ENCODE measurements around the gene PUSL1.
"Not testable (repeated sequence)": the region's sequence is repeated elsewhere in the genome, so short reads cannot be mapped to it uniquely, and the experiment has no call there.

Gene PUSL1

DNA sequence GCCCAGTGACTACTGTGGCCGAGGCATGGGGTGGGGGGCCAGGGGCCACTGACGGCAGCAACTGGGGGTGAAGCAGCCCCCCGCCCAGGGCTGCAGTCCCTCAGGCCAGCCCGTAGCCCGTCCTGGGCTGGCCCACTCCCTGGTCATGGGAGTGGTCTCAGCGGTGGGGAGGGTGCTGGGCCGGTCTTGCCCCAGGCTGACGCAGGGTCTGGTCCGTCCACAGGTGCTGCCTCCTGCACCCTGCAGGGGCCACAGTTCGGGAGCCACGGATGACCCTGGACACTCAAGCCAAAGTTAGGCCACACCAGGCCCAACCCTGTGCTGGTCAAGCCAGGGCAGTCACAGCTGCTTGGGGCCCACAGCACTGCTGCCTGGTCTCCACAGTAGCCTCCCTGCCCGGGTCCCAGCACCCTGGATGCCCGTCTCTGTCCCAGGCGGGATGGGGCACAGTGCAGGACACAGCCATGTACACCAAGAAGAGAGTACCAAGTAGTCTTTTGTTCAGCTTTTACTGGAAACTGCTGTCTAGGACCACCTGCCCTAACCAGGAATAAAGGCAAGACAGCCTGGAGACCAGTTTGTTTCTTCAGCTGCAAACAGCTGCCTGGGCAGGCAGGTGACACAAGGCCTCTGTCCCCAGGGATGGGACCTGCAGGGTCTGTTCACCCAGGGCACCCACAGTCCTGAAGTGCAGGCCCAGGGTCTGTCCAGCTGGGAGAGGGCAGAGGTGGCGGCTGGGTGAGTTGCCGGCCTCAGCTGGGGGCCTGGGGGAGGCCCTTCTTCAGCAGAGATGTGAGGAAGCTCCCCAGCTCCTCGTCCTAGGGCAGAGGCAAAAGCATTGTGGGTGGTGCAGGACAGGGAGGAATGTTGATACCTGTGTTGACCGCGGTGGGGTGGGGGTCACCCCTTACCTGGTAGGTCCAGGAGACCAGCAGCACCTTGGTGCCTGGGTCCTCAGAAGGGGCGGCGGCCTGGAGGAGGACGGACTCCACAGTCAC lies 3.0 kb downstream of the PUSL1 start:
- no peak for DNase-seq

DNA sequence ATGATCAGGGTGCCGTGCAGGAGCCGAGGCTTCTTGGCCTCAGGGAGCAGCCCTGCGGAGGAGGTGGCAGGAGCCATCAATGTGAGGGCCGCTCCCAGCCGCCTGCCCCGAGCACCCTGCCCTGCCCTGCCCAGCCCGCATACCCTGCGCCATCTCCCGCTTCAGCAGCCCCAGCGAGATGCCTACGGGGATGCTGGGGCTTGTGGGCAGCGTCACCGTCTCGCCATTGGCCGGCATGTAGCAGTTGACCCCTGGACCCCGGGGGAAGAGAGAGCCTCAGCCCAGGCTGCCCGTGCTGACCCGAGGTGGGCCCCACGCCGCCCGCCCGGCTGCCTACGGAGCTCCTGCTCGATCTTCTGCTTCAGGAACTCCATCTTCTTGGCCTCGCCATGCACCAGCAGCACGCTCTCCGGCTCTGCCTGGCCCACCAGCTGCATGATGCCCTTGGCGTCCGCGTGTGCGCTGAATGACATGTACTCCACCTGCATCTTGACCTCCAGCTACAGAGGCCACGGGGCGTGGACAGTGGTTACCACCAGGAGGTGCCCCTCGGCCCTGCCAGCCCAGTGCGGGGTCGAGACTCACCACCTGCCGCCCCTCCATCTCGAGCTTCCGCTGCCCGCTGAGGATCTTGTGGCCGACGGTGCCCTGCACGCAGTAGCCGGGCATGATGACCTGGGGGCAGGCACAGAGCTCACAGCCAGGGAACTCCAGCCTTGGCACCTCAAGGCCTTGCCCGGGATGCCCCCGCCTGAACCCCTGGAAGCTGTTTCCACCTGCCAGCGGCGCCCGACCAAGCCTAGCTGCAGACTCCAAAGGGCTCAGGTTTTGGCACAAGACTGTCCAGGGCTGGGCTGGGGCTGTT lies 4.3 kb downstream of the PUSL1 start:
- DNase-seq = no peak

DNA sequence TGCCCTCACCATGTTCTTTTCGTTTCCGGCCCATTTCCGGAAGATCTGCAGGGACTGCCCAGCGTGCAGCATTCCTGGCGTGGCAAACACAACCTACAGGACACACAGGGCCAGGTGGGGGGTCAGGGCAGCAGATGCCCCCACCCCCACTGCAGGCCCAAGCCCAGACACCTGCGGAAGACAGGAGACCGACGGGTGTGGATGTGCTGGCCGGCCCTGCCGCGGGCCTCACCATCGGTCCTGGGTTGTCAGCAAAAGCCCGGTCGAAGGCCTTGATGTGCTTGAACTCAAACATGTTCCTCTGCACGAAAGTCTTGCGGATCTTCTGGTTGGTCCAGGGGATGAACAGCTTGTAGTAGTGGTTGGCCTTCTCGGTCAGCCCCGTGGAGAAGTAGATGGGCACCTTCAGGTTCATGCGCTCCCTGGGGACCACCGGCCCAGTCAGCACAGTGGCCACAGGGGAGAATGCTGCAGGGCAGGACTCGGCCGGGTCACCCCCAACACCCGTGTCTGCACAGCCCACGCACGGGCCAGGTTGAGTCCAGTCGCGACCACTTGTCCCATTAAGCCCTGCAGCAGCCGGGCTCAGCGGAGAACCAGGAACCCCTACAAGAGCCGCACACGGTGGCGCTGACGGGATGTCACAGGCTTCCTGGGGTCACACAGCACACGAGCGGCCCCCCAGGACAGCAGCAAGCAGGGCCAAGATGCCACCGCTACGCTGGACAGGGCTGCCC lies 5.3 kb downstream of the PUSL1 start:
- DNase-seq = no peak

DNA sequence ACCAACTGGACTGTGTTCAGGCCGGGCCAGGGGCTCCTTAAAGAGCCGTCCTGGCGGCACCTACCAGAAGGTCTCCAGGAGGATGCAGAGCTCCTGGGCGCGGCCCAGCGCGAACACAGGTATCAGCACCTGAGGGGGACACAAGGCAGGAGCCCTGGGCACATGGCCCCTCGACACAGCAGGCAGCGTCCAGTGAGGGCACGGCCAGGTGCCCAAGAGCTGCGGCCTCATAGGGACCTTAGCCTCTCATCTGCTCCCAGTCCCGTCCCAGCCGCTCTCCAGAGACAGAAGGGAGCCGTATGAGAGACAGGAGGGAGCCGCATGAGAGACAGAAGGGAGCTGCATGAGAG lies 5.8 kb downstream of the PUSL1 start:
- no peak for DNase-seq

DNA sequence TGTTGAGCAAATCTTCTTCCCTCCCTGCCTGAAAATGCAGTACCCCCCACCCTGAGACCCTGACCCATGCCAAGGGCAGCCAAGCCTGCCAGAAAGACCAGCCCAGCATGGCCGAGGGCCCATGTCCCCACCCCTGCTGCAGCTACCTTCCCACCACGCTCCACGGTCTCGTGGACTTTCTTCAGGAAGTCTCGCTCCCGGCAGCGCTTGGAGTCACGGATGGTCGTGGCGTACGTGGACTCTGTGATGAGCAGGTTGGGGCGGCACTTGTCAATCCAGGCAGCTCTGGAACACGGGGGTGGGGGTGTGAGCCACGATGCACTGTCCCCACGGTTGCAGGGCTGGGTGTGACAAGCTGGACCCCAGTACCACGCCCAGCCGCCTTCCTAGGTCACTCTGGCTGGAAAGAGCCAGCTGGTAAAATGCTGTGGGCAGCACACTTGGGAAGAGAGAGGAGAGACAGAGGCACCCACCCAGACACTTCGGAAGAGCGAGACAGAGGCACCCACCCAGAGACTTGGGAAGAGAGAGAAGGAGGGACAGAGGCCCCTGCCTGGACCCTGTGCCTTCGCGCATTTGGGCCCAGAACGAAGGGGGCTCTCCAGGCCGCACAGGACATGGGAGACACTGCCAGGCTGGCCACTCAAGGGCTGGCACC lies 6.4 kb downstream of the PUSL1 start:
- no peak for DNase-seq

DNA sequence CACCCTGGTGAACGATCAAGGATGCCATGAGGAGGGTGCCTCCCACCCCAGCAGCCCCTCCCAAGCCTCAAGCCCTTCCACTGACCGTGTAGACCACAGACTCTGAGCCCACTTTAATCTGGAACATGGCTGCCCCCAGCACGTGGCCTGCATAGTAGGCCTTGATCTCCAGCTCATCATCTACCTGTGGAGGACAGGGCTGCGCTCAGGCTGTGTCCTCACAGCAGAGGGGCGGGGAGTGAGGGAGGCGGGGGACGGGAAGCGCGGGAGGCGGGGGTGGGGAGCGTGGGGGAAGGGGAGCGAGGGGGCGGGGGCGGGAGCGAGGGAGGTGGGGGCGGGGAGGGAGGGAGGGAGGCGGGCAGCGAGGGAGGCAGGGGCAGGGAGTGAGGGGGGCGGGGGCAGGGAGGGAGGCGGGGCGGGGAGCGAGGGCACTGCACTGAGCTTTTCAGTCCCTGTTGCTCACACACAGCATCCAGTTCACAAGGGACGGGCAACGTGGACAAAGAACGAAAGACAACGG lies 7.1 kb downstream of the PUSL1 start:
- no peak for DNase-seq

DNA sequence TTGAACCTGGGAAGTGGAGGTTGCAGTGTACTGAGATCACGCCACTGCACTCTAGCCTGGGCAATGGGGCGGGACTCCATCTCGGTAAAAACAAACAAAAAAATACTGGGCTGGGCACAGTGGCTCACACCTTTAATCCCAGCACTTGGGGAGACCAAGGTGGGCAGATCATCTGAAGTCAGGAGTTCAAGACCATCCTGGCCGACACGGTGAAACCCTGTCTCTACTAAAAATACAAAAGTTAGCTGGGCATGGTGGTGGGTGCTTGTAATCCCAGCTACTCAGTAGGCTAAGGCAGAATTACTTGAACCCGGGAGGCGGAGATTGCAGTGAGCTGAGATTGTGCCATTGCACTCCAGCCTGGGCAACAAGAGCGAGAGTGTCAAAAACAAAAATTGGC lies 7.8 kb downstream of the PUSL1 start:
- DNase-seq = not testable (repeated sequence)

DNA sequence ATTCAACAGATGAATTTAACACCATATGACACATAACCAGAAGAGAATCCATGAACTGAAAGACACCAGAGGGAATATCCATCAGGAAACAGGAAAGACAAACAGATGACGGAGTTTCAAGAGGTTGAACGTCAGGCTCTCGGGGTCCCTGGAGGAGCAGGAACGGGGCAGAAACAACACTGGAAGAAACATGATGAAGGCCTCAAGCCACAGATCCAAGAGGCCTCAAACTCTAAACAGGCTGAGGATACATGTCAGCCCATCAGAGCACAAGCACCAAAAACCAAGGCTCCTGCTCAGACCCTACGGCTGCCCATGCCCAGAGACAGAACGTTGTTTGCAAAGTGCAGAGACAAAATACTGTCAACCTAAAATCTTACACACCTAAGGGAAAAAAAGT lies 9.0 kb downstream of the PUSL1 start:
- no peak for DNase-seq

DNA sequence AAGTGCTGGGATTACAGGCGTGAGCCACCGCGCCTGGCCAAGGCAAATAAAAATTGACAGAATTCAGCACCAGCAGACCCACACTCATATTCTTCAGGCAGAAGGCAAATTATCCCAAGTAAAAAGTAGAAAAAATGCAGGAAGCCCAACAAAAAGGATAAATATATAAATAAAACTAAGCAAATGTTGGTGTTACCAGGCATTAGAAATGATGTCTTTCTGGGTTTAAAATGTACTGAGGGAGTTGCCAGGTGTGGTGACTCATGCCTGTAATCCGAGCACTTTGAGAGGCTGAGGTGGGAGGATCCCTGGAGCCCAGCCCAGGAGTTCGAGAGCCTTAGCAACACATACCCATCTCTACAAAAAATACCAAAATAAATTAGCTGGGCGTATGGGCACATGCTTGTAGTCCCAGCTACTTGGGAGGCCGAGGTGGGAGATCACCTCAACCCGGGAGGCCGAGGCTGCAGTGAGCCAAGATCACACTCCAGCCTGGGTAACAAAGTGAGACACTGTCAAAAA lies 9.8 kb downstream of the PUSL1 start:
- DNase-seq = no peak

DNA sequence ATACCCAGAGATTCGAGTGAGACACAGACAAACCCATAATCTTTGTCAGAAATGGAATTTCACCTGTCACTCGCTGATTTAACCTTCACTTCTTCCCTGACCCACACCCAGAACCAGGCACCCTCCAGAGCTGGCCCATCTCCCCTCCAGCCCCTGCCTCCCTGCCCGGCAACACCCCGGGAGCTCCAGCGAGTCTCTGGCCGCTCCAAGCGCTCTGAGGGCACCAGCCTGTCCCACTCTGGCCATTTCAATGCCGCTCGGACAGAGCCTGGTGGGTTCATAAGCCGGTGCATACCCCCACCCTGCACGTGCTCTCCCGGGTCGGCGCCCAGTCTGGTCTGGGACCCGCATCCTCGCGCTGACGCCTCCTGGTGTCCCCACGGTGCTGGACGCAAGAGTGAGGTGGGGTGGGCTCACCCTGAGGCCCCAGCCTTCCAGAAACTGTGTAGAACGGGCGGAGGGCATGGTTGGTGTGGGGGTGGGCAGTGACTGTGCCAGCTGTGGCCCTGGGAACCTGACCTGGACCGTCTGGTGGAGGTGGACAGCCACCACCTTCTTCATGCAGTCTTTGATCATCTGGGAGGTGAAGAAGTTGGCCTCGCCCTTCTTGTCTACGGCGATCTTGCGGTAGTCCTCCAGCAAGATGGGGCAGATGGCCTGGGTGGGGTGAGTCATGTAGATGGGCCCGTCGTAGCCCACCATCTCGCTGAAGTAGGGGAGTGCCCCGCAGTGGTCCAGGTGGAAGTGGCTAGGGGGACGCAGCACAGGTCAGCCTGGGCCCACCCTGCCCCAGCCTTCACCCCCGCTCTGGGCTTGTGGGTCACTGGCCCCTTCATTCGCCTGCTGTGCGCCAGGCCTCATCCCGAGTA lies 10.6 kb downstream of the PUSL1 start:
- no peak for DNase-seq

DNA sequence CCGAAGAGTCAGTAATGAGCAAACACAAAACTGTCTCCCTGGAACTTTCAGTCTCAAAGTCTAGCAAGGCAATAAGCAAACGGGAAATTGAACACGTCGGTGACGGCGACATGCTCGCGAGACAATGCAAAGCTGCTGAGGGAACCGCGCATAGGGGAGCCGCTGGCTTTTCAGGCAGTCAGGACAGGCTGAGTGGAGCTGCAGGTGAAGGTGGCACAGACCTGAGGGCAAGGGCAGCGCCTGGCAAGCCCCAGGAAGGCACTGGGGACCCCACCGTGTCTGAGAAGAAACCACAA lies 11.2 kb downstream of the PUSL1 start:
- no peak for DNase-seq

DNA sequence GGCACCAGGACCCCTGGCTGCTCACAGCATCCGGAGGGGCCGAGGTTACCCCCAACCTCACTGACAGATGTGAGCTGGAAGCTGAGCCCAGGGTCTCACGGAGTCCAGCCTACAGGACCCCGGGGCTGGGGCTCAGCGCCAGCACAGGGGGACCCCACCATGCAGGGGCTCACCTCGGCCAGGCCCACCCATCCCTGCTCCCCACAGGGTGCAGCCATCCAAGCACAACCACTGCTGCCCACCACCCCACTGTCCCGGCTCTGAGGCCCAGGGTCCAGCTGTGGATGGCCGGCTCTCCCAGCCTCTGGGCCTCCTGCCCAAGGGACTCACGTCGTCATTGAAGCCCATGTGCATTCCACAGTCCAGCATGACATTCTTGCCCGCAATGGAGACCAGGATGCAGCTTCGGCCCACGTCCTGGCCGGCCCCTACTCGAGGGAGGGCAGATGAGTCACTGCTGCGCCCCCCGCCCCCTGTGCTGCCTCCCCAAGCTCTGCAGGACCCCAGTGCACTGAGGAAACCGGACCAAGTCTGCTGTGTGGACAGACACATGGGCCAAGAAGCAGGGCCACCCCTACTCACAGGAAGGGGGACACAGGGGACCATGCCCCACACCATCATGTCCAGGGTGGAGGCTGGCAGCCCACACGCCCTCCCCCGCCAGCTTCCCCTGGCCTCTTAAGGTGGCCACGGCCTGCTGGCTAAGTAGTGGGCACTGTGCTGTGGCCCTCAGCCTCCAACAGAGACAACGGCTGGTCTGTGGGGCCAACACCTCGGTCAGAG lies 12.5 kb downstream of the PUSL1 start:
- no peak for DNase-seq

DNA sequence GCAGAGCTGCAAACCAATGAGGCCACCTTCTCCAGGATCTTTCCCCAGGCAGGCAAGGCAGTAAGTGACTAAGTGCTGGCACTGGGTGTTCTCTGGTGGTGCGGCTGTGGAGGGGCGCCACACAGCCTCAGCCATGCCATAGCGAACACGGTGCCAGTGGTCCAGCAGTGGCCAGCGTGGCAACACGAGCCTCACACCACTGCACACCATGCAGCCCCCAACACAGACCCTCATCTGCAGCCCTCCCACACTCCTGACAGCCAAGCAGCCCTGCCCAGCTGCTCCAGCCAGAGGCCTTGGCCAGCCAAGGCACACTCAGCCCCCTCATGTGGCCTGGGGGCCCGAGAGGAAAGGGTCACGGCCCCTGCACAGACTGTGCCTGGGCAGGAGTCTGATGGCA lies 13.1 kb downstream of the PUSL1 start:
- no peak for DNase-seq

DNA sequence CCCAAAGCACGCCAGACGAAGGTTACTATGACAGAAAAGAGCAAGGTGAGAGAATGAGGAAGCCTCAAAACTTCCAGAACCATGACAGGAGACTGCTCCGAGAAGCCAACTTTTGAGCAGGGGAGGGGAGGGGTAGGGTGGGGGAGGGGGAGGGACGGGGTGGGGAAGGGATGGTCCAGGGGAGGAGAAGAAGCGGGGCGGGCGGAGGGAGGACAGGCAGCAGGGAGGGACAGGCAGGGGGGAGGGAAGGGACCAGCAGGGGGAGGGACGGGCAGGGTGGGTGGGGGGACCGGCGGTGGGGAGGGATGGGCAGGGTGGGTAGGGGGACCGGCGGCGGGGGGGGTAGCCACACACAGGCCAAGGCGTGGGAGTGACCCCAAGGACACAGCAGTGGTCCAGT lies 14.0 kb downstream of the PUSL1 start:
- DNase-seq = no peak

DNA sequence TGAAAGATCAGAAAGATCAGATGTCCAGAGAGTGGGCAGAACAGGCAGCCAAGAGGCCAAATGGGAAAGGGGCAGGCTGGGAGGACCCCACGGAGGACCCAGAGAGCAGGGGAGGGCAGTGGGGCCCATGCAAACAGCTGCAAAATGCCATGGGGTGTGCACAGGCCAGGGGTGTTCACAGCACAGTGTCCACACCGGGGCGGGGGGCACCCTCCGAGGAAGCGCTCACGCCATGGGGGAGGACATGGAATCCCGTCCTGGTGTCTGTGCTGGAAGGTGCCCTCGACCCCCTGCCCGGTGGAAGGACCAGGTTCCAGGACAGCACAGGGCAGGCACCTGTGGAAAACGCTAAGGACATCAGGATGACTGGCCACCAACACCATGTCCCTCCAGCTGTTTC lies 14.6 kb downstream of the PUSL1 start:
- no peak for DNase-seq

DNA sequence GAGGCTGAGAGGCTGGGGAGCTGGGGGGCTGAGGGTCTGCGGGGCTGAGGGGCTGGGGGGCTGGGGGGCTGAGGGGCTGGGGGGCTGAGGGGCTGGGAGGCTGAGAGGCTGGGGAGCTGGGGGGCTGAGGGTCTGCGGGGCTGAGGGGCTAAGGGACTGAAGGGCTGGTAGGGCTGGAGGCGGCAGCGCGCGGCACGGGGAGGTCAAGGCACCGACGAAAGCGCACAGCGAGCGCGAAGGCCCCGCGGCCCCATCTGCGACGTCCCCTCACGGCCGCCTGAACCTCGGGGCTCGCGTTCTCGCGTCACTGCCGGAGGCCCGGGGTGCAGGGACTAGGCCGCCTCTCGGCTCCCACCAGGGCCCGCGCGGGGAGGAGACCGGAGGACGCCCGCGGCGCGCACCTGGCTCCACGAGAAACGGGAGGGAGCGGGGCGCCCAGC lies 15.7 kb downstream of the PUSL1 start:
- no peak for DNase-seq

DNA sequence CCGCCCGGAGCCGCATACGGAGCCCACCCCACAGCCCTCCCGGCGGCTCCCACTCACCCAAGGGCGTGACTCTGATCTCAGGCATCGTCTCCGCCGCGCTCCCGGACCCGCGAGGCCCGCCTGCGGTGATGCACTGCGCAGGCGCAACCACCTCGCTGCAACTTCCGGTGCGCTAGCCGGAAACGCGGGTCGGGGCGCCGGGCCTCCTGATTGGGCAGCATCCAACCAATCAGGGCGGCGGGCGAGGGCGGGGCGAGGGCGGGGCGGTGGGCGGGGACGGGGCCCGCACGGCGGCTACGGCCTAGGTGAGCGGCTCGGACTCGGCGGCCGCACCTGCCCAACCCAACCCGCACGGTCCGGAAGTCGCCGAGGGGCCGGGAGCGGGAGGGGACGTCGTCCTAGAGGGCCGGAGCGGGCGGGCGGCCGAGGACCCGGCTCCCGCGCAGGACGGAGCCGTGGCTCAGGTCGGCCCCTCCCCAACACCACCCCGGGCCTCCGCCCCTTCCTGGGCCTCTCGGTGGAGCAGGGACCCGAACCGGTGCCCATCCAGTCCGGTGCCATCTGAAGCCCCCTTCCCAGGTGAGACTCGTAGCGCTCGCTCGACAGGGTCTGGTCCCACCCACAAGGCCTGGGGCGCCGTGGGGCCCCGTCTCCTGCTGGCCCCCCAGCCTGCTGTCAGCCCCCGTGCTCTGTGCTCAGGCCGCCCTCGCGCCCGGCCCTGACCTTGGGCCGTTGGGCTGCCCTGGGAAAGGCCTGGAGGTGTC lies 16.3 kb downstream of the PUSL1 start, which contains the start of the genes CPTP and INTS11:
Gene CPTP, plus strand, starts transcription at position 279 of the 764 bp plus-strand sequence. CDS start 2,109 bp downstream, outside the sequence.
Gene INTS11, minus strand, starts transcription at position 137 of the 764 bp plus-strand sequence. Its CDS starts 52 bp downstream, at position 85.
- peak; percentile 97 for DNase-seq

DNA sequence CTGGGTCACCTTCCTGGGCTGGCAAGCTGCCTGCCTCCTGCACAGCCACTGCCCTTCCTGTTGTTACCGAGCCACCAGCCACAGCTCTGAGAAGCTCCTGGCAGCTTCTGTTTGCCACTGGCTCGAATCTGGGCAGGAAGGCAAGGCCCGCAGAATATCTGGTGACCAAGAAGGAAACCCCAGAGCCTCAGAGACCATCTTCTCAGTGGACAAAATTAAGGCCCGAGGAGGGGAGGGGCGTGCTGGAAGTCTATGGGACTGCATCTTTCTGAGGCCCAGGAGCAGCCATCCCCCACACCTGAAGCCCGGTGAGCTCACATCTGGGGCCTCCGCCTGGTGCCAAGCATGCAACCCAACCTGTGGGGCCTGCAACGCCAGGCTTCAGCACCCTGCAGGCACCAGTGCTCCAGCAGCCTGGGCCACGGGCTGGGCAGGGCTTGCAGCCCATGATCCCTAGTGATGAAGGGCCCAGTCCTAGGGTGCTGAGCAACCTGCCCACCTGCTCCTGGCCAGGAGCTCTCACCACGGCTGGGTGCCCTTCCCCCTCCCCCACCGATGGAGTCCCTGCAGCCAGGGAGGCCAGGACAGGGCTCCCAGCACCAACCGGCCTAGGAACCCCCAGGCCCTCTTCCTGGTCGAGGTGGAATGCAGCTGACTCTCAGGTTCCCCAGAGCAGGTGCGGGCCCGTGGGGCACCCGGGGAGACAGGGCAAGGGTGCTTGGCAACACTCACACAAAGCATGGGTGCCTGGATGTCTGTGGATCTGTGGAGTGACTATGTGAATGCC lies 17.1 kb downstream of the PUSL1 start:
- DNase-seq = peak; percentile 25

All from CD4-positive, alpha-beta T cell treated with Interleukin-6 for 4 hours (primary cell).